Measurements from ENCODE around the gene LRPAP1. TPM values are rescaled to one million over a fixed set of nuclear protein-coding genes. Genes with fewer than 3 reads are reported as not detected.
A peak's percentile ranks its signal among the peaks of the same experiment; 100 is the strongest.

Gene LRPAP1
- total RNA-seq, 1 donor from 2014 or later, result 297 TPM

DNA sequence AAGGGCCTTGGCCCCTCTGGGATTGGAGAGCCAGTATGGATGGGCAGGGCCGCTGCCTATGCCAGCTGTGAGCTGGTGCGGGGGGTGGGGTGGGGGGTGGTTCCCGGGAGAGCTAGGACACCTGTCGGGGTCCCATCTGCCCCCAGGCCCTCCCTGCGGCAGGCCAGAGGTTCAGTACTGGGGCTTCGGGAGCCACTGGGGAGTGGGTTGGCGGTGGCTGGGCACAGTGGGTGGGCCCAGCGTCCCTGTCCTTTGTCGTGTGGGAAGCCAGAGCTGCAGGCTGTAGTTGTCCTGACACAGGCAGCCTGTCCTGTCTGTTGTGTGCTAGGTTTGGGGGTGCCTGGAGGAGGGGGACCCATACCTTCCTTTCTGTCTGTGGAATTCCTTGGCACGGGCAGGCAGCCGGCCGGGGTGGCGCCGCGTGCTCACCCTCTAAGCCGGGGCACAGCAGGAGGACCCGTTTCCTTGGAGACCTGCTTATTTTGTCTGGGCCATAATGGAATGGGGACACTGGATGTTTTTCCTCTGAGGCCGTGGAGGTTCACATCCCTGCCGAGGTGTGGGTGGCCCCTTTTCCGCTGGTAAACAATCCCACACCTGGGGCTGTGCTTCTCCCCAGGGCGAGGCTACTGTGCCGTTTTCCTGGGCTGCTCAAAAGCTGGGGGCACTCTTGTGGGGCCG lies 54.3 kb downstream of the LRPAP1 start:
- TF ChIP-seq, protein P1, sequence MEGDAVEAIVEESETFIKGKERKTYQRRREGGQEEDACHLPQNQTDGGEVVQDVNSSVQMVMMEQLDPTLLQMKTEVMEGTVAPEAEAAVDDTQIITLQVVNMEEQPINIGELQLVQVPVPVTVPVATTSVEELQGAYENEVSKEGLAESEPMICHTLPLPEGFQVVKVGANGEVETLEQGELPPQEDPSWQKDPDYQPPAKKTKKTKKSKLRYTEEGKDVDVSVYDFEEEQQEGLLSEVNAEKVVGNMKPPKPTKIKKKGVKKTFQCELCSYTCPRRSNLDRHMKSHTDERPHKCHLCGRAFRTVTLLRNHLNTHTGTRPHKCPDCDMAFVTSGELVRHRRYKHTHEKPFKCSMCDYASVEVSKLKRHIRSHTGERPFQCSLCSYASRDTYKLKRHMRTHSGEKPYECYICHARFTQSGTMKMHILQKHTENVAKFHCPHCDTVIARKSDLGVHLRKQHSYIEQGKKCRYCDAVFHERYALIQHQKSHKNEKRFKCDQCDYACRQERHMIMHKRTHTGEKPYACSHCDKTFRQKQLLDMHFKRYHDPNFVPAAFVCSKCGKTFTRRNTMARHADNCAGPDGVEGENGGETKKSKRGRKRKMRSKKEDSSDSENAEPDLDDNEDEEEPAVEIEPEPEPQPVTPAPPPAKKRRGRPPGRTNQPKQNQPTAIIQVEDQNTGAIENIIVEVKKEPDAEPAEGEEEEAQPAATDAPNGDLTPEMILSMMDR (IDR thresholded peaks at IDR 0.05; ENCODE audit: borderline replicate concordance), result no peak
- Histone ChIP-seq H3K27ac (replicated peaks) (no peak overlapping the region), H3K27me3 (ENCODE audit: low read depth) (peaks cover 37% of the 10 kb centered on the region), H3K4me1 (peaks cover 64% of the 10 kb centered on the region), H3K36me3 (peaks cover 6% of the 10 kb centered on the region), H3K4me3 (no peak overlapping the region), H3K9me3 (replicated peaks) (no peaks in the 10 kb centered on the region)
- DNase-seq, result no peak
- intact Hi-C loops (cut with micrococcal nuclease), result no loop called here

DNA sequence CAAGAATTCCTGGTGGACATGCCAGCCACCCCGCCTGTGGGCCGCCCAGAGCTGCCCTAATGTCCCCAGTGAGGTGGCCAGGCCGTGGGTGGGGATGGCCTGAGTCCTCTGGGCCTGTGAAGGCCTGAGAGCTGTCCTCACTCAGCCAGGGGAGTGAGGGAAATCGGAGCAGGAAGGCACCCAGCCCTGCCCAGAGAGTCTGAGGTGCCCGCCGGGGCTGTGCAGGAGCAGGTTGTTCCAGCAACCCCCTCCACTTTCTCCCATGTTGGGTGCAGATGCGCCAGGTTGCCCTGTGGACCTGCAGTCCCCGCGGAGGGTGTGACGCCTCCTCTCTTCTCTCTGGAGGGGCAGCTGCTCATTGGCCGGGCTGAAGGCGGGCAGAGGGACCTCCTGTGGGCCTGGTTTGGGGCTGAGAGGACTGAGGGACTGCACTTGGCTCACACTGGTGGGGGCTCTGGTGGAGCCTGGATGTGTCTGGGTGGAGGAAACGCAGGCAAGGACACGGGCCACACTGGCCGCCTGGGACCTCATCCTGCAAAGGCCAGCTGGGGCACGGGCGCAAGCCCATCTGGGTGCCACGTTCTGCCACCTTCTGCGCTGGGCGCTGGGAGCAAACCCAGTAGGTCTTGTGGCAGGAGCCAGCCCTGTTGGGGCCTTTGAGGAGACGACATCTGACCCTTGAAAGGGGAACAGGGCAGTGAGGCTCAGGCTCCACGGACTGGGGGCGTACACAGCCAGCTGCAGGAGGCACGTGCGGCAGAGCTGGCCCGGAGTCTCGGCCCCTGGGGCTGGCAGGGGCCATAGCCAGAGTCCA lies 55.1 kb downstream of the LRPAP1 start:
- DNase-seq, result peak; percentile 12
- intact Hi-C loops (cut with micrococcal nuclease), result no loop called here
- Histone ChIP-seq H3K36me3 (peaks cover 6% of the 10 kb centered on the region), H3K4me1 (peaks cover 64% of the 10 kb centered on the region), H3K27me3 (ENCODE audit: low read depth) (peaks cover 38% of the 10 kb centered on the region), H3K9me3 (replicated peaks) (no peaks in the 10 kb centered on the region), H3K4me3 (no peak overlapping the region), H3K27ac (replicated peaks) (no peak overlapping the region)
- TF ChIP-seq, protein P1 (IDR thresholded peaks at IDR 0.05; ENCODE audit: borderline replicate concordance), result no peak

DNA sequence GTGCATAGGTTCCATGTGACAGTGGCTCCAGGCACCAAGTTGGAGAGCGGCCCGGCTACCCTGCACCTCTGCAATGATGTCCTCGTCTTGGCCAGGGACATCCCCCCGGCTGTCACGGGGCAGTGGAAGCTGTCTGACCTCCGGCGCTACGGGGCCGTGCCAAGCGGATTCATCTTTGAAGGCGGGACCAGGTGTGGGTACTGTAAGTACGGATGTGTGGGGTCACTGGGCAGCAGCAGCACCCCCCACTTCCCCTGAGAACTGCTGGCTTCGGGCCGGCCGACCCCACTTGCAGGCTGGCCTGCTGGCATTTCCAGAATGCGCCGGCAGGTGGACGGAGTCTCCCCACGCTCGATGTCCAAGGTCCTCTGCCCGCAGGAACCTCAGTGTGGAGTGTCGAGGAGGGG lies 55.9 kb downstream of the LRPAP1 start:
- intact Hi-C loops (cut with micrococcal nuclease), result no loop called here

DNA sequence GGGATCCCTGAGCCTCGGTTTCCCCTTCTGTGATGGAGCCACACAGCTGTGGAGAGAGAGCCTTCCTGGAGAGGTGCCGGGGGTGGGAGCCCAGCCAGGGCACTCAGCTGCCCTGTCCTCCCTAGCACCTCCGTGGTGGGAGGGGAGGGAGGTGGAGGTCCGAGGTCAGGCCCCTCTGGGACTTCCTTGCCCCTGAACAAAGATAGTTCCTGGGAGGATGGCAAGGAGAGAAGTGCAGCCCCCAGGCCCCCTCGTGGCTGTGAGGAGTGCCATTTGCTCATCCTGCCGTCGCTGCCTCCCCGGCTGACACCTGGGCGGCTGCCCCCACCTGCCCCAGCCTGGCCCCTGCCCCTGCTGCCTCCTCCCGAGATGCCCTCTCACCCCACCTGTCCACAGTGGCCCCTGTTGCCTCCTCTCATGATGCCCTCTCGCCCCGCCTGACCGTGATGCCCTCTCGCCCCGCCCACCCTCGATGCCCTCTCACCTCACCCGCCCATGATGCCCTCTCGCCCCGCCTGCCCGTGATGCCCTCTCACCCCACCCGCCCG lies 56.4 kb downstream of the LRPAP1 start:
- Histone ChIP-seq H3K36me3 (peaks cover 6% of the 10 kb centered on the region), H3K4me3 (no peak overlapping the region), H3K27me3 (ENCODE audit: low read depth) (peaks cover 30% of the 10 kb centered on the region), H3K4me1 (peaks cover 62% of the 10 kb centered on the region), H3K27ac (replicated peaks) (no peak overlapping the region), H3K9me3 (replicated peaks) (no peaks in the 10 kb centered on the region)
- intact Hi-C loops (cut with micrococcal nuclease), result no loop called here
- no peak for DNase-seq
- TF ChIP-seq, protein P1 (IDR thresholded peaks at IDR 0.05; ENCODE audit: borderline replicate concordance), result no peak

More for the DNA sequence above, 55.9 kb downstream of the LRPAP1 start:
- H3K27me3 ChIP-seq (ENCODE audit: low read depth), result peaks cover 34% of the 10 kb centered on the region
- peaks cover 62% of the 10 kb centered on the region for H3K4me1 ChIP-seq
- no peak overlapping the region for H3K27ac ChIP-seq (replicated peaks)
- TF ChIP-seq, protein P1 (IDR thresholded peaks at IDR 0.05; ENCODE audit: borderline replicate concordance), result no peak
- no peak overlapping the region for H3K4me3 ChIP-seq
- no peak for DNase-seq
- no peaks in the 10 kb centered on the region for H3K9me3 ChIP-seq (replicated peaks)
- peaks cover 6% of the 10 kb centered on the region for H3K36me3 ChIP-seq

DNA sequence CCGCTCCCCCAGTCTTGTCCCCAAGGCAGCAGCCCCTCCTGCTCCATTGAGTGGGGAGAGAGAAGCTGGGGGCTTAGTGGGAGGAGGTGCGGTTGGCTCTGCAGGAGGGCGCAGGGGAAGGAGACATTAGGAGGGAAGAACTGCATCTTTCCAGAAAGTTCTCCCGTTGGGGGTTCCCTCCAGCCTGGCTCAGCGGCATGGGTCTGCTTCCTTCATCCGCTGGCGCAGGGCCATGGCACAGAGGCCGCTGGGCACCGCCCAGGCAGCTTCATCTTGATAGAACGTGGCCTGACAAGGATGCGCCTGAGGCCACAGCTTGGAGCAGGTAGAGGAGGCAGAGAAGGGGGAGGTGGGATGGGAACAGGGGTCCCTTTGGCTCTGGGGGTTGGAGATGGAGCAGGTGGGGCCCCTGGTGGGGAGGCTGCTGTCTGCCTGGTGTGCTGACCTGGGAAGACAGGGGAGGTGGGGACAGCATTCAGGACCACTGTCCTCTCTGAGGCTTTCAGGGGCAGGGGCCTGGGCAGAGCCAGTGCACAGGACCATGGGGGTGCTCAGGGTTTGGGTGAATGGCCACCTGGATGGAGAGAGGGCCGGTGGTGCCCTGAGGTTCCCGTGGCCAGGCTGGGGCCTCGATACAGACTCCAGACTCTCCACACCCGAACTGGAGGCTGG lies 57.0 kb downstream of the LRPAP1 start:
- Histone ChIP-seq H3K4me1 (peaks cover 62% of the 10 kb centered on the region), H3K4me3 (no peak overlapping the region), H3K9me3 (replicated peaks) (no peaks in the 10 kb centered on the region), H3K36me3 (peaks cover 6% of the 10 kb centered on the region), H3K27me3 (ENCODE audit: low read depth) (peaks cover 28% of the 10 kb centered on the region), H3K27ac (replicated peaks) (no peak overlapping the region)
- DNase-seq, result no peak
- TF ChIP-seq, protein P1 (IDR thresholded peaks at IDR 0.05; ENCODE audit: borderline replicate concordance), result no peak
- intact Hi-C loops (cut with micrococcal nuclease), result no loop called here
